SU-DHL-6 (cell line): ENCODE results near the gene RAB37.

Experiments used
- EZH2phosphoT487 ChIP-seq: fragments of 200-600 bp; sonication (generic), shearing (Covaris generic); conservative IDR thresholded peaks from 2 replicates; pipeline ENCODE4 v1.6.1; 2018; ENCODE audit warnings: mild to moderate bottlenecking, antibody characterized with exemption, low read length, moderate library complexity, mixed read lengths
- TF ChIP-seq, protein P1 (sequence below): fragments of 200-600 bp; sonication (generic); IDR thresholded peaks from one replicate; pipeline ENCODE4 v1.5.1; 2017; ENCODE audit warnings: antibody characterized with exemption, mild to moderate bottlenecking, low read length, moderate library complexity; ENCODE audit not compliant: insufficient read depth, poor library complexity, severe bottlenecking

- TF ChIP-seq, protein P1, sequence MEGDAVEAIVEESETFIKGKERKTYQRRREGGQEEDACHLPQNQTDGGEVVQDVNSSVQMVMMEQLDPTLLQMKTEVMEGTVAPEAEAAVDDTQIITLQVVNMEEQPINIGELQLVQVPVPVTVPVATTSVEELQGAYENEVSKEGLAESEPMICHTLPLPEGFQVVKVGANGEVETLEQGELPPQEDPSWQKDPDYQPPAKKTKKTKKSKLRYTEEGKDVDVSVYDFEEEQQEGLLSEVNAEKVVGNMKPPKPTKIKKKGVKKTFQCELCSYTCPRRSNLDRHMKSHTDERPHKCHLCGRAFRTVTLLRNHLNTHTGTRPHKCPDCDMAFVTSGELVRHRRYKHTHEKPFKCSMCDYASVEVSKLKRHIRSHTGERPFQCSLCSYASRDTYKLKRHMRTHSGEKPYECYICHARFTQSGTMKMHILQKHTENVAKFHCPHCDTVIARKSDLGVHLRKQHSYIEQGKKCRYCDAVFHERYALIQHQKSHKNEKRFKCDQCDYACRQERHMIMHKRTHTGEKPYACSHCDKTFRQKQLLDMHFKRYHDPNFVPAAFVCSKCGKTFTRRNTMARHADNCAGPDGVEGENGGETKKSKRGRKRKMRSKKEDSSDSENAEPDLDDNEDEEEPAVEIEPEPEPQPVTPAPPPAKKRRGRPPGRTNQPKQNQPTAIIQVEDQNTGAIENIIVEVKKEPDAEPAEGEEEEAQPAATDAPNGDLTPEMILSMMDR = no peak
- TF ChIP-seq EZH2phosphoT487 = no peak
Observed at GRCh38 chr17:74732042-74732867, 4.8 kb upstream of the RAB37 start.
